Astrocyte of the cerebellum (primary cell): ENCODE measurements around the gene IRAK1.
"Not testable (repeated sequence)": the region's sequence is repeated elsewhere in the genome, so short reads cannot be mapped to it uniquely, and the experiment has no call there.

ENCODE experiments used
- DNase-seq: peaks from one replicate; pipeline ENCODE4 v3.0.0-alpha.2; 2011; ENCODE audit warnings: low read depth
- H3K4me3 ChIP-seq: 2 replicates; pipeline ENCODE4 v1.5.1; 2011; ENCODE audit warnings: mild to moderate bottlenecking, low read depth, low read length, moderate library complexity
- CTCF ChIP-seq: IDR thresholded peaks from 2 replicates; pipeline ENCODE4 v1.5.1; 2012; ENCODE audit warnings: low read length, low read depth, moderate library complexity, mild to moderate bottlenecking; ENCODE audit errors: missing control alignments
- in situ Hi-C: cut with HindIII; loops from 2 replicates; pipeline ENCODE4 v1.10.0; 2017; ENCODE audit warnings: low sequenced_read_pairs

IRAK1 gene

GRCh38 chrX:154000051-154000450 lies 19.7 kb downstream of the IRAK1 start:
- no peak for DNase-seq
- in situ Hi-C loops, result no loop called here
- TF ChIP-seq CTCF, result no peak
- no peak overlapping the region for H3K4me3 ChIP-seq

DNA sequence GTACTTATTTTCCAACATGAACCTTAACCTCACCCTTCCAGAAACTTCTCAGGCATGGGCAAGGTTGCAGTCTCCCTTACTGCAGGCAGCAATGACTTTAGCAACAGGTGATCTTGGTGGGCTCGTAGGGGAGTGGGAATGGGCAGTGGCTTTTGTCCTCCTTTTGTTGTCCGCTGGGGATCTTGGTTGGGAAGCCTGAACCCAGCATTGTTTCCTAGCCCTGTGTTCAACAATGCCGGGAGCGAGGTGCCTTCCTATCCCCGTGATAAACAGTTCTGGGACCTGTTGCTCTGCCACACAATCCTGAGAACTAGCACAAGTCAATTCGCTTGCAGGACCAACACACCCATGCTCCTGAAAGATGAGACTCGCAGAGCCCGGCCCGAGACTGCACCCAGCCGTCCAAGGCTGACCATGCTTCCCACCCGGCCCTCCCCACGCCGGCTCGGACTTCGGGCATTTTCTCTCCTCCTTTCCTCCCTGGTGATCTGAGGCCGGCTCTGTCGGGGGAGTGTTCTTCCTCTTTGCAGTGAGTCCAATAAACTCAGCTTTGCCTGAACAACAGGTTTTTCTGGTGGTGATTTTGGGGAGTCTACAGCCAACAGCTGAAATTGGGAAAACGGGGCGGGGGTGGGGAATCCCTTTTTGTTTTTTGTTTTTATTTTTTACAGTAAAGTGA lies 20.2 kb downstream of the IRAK1 start:
- DNase-seq, result no peak
- TF ChIP-seq CTCF, result no peak
- no peak overlapping the region for H3K4me3 ChIP-seq
- in situ Hi-C loops, result no loop called here

- H3K4me3 ChIP-seq, result no peak overlapping the region
- in situ Hi-C loops, result no loop called here
- no peak for TF ChIP-seq CTCF
- DNase-seq, result no peak
Observed at GRCh38 chrX:153995504-153995903, 24.2 kb downstream of the IRAK1 start.

DNA sequence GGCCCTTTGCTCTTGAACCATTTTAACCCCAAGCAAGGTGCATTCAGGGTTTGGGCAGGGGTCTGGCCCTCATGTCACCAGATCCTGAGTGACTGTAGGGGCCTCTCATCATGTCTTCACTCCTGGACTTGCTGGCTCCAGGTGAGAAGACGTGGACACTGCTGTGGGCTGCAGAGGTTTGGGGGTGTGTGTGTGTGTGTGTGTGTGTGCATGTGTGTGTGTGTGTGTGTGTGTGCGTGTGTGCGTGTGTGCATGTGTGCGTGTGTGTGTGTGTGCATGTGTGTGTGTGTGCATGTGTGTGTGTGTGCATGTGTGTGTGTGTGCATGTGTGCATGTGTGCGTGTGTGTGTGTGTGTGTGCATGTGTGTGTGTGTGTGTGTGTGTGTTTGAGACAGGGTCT lies 25.3 kb downstream of the IRAK1 start:
- DNase-seq, in situ Hi-C loops, H3K4me3 ChIP-seq: not testable (repeated sequence)

DNA sequence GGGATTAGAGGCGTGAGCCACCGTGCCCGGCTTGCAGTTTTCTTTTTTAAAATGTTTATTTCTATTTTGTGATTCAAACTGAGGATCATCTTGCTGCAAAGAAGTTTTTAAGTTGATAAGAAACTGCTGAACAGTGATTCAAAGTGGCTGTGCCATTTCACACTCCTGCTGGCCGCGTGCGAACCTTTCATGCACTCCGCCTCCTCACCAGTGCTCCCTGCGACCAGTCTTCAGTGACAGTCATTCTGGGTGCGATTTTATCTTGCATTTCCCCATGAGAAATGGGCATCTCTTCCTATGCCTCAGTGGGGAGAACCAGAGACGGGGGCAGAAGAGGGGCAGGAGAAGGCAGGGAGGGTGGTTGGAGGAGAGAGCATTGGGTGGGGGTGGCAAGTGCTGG lies 25.7 kb downstream of the IRAK1 start:
- no peak for DNase-seq
- no peak overlapping the region for H3K4me3 ChIP-seq
- in situ Hi-C loops, result no loop called here
- no peak for TF ChIP-seq CTCF

- no peak for TF ChIP-seq CTCF
- no peak for DNase-seq
- no peak overlapping the region for H3K4me3 ChIP-seq
- in situ Hi-C loops, result no loop called here
Observed at GRCh38 chrX:153993079-153993478, 26.6 kb downstream of the IRAK1 start.

DNA sequence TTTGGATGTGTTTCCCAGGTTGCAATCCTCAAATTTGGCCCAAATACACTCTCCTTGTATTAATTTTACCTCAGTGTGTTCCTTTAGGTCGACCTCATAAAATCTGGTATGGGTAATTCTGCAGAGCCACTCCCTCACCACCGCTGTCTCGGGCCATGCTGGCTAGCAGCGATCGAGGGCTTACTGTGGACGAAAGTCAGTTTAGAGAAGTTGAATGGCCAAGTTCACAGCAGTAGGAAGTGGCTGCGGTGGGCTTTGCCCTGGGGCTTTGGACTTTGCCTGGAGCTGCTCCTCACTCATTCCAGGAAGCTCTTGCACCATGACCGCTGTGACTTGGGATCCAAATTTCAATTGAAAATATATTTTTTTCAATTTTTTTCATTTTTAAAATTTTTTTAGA lies 27.5 kb downstream of the IRAK1 start:
- in situ Hi-C loops, result no loop called here
- no peak for TF ChIP-seq CTCF
- DNase-seq, result no peak

More for the DNA sequence above, 27.5 kb downstream of the IRAK1 start:
- H3K4me3 ChIP-seq, result no peak overlapping the region
